Ascending aorta (tissue), 2 donors: Measurements from ENCODE around the gene HMCN2. TPM values are rescaled to one million over a fixed set of nuclear protein-coding genes. Genes with fewer than 3 reads are reported as not detected.

Experiments
- DNase-seq, 2 donors: peaks; one replicate each; pipeline ENCODE4 v3.0.0-alpha.2; 2019; ENCODE audit warnings: low spot score in 2 of 2
- H3K27ac ChIP-seq, 2 donors: fragments of 200-600 bp; sonication (generic); one replicate each; pipeline ENCODE4 v1.5.1; 2016 to 2017; ENCODE audit warnings: mild to moderate bottlenecking in 1 of 2
- H3K27me3 ChIP-seq: fragments of 200-600 bp; sonication (generic); one replicate; pipeline ENCODE4 v1.5.1; 2017
- H3K36me3 ChIP-seq, 2 donors: fragments of 200-600 bp; sonication (generic); one replicate each; pipeline ENCODE4 v1.5.1; 2016
- H3K4me1 ChIP-seq, 2 donors: fragments of 200-600 bp; sonication (generic); one replicate each; pipeline ENCODE4 v1.5.1; 2016 to 2017; ENCODE audit warnings: mild to moderate bottlenecking in 1 of 2
- H3K4me3 ChIP-seq, 2 donors: fragments of 200-600 bp; sonication (generic); one replicate each; pipeline ENCODE4 v1.5.1; 2016 to 2017; ENCODE audit warnings: mild to moderate bottlenecking in 1 of 2
- H3K9me3 ChIP-seq, 2 donors: fragments of 200-600 bp; sonication (generic); one replicate each; pipeline ENCODE4 v1.5.1; 2016
- CTCF ChIP-seq, 3 experiments: fragments of 200-600 bp in 2 of 3; fragments of 450-650 bp in 1 of 3; sonication (generic) in 2 of 3; IDR thresholded peaks; one replicate each; pipeline ENCODE4 v1.5.1; 2016 to 2019; ENCODE audit warnings: antibody characterized with exemption in 3 of 3, mild to moderate bottlenecking in 1 of 3, moderate library complexity in 1 of 3
- intact Hi-C: fragments of 100-400 bp; cut with DNase I; formaldehyde crosslinking; loops from one replicate; pipeline ENCODE4 v1.15.1; 2023
- total RNA-seq: library from RNA; depleted of rRNA; stranded (reverse); fragments of >200 nt; gene quantifications from one replicate; pipeline ENCODE4 v1.1.0, GENCODE V29; 2016

The HMCN2 gene
- total RNA-seq, 1 donor from 2014 or later: 7.5 TPM

- no peak overlapping the region for H3K27ac ChIP-seq
- no peaks in the 10 kb centered on the region for H3K36me3 ChIP-seq
- no peak for TF ChIP-seq CTCF (IDR thresholded peaks at IDR 0.05)
- peaks cover 17% of the 10 kb centered on the region for H3K27me3 ChIP-seq
- peaks cover 0 to 8% of the 10 kb centered on the region in 2 donors for H3K4me1 ChIP-seq
- peak in 1 of 2 donors; percentile 44 for DNase-seq
- H3K4me3 ChIP-seq: no peak overlapping the region
- intact Hi-C loops: no loop called here
- no peaks in the 10 kb centered on the region for H3K9me3 ChIP-seq
Observed at GRCh38 chr9:130263601-130264413, 1.8 kb upstream of the HMCN2 start.

GRCh38 chr9:130264414-130265350 lies 878 bp upstream of the HMCN2 start:
- Histone ChIP-seq H3K27me3 (peaks cover 17% of the 10 kb centered on the region), H3K27ac (no peak overlapping the region), H3K4me3 (peak overlapping the region in 1 of 2 donors; percentile 34), H3K9me3 (no peaks in the 10 kb centered on the region), H3K4me1 (peaks cover 0 to 8% of the 10 kb centered on the region in 2 donors), H3K36me3 (no peaks in the 10 kb centered on the region)
- TF ChIP-seq CTCF (IDR thresholded peaks at IDR 0.05): no peak
- peak in 1 of 2 donors; percentile 56 for DNase-seq
- intact Hi-C loops: no loop called here

GRCh38 chr9:130266236-130267098 lies 907 bp downstream of the HMCN2 start:
- H3K27me3 ChIP-seq: peaks cover 17% of the 10 kb centered on the region
- no peaks in the 10 kb centered on the region for H3K9me3 ChIP-seq
- H3K27ac ChIP-seq: no peak overlapping the region
- intact Hi-C loops: no loop called here
- H3K4me3 ChIP-seq: peak overlapping the region in 1 of 2 donors; percentile 34
- DNase-seq: peak in 1 of 2 donors; percentile 53
- no peak for TF ChIP-seq CTCF (IDR thresholded peaks at IDR 0.05)
- H3K36me3 ChIP-seq: no peaks in the 10 kb centered on the region
- peaks cover 0 to 8% of the 10 kb centered on the region in 2 donors for H3K4me1 ChIP-seq

GRCh38 chr9:130267930-130268329 lies 2.4 kb downstream of the HMCN2 start:
- peak in 1 of 2 donors; percentile 48 for DNase-seq
- intact Hi-C loops: no loop called here
- peaks cover 17% of the 10 kb centered on the region for H3K27me3 ChIP-seq
- TF ChIP-seq CTCF (IDR thresholded peaks at IDR 0.05): no peak
- H3K4me3 ChIP-seq: no peak overlapping the region
- no peaks in the 10 kb centered on the region for H3K36me3 ChIP-seq
- peaks cover 0 to 8% of the 10 kb centered on the region in 2 donors for H3K4me1 ChIP-seq
- no peaks in the 10 kb centered on the region for H3K9me3 ChIP-seq
- H3K27ac ChIP-seq: no peak overlapping the region
